NOMO-1 treated with DMSO at 0.1 percent for 48 hours (cell line): ENCODE data around the gene SMAD3.

Experiments
- DNase-seq: peaks from one replicate; lab custom pipeline; 2025; ENCODE audit not compliant: unreplicated experiment; lab: John Stamatoyannopoulos, UW

Gene SMAD3

DNA sequence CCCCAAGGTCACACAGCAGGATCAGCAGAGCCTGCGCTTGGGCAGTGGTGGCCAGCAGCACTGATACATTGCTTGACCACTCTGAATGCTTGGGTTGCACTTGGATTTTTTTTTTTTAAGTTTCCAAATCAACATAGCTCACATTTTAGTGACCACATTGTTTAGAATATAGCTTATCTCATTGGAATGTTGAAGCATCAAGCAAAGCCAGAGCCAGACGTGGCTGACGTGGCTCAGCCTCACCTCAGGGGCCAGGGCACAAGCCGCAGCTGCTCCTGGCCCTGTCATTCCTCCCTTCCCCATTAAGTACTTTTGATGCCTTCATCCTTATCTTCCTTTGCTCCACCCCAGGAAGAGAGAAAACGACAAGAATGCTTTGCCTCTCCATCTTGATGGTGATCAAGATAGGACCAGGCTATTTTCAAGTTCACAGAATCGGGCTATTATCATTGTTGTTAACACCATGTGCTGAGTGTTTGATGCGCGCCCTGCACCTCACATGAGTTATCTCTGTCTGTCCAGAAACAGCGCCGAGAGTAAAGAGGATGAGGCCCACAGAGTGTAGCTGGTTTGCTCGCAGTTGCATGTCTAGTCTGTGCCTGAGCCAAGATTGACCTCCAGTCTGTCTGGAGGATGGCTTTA, 113.3 kb downstream of the SMAD3 start:
- no peak for DNase-seq

DNA sequence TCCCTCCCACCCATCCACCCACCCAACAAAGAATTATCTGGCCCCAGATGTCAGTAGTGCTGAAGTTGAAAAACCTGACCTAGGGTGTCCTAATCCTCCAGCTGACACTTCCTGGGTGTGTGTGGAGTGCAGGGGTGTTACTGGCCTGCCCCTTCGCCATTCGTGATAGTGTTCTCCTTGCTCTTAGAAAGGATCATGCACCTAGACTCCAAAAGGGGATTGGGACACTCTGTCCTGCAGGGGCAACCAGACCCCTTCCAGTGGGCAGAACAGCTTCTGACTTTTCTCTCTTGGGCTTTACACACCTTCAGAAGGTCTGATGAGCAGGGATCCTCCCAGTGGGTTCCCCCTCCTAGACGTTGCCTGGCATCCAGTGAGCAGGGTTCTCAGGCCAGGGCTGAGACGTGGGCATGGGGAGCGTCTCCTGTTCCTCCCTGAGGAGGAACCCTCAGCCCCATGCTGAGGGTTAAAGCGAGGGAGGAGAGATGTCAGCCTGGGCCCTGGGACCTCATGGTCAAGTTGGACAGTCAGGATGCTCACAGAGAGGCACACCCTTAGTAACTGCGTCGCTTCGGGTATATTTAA, 114.1 kb downstream of the SMAD3 start:
- DNase-seq = no peak

DNA sequence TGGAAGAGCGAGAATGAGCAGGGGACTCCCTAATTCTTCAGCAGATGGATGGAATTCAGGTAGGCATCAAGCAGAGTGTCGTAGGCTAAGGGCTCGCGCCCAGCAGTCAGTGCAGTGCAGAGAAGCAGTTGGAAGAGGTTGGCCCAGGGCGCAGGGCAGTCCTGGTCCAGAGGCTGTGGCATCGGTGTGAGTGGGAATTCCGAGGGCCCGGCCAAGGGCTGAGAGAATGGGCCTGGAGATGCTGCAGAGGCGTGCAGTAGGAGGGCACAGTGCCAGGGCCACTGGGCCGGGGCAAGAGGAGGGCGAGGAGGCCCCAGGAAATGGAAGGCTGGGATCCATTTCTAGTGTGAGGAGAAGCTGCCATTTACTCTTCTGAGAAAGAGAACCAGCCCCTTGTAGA, 114.6 kb downstream of the SMAD3 start:
- DNase-seq = no peak

DNA sequence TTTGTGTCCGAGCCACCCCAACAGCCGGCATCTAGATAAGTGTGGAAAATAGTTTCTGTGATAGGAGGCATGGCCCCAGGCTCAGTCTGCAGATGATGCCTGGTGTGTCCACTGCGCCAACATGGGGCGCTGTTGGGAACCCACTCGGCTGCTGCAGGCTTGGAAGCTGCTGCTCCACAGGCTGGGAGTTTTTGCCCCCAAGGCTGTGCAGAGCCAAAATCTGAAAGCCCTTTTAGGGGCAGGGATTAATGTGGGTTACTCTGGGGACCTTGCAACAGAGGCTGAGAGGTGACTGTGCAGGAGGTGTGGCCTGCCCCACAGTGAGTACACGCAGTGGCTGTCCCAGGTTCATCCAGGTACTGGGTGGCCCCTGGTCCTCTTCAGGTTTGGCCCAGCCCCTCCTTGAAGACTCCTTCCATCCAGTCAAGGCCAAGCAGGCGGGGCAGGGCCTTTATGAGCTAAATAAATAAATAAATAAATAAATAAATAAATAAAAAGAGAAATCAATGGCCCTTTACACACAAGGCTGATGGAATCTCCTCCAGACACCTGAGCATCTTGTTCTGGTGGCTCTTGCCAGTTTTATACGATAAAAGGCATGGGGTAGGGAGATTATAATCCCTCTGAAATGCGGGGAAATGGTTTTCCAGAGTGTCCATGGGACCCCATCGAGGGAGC, 115.3 kb downstream of the SMAD3 start:
- DNase-seq = no peak

DNA sequence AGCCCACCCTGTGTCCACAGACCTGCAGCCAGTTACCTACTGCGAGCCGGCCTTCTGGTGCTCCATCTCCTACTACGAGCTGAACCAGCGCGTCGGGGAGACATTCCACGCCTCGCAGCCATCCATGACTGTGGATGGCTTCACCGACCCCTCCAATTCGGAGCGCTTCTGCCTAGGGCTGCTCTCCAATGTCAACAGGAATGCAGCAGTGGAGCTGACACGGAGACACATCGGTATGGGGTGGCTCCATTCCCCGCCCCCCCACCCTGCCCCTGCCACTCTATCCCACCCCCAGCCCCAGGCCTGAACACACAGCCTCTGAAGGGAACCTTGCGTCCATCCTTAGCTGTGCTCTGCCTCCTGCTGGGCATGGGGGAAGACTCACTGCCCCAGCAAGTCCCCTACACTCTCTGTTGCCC, 115.8 kb downstream of the SMAD3 start:
- DNase-seq = no peak

DNA sequence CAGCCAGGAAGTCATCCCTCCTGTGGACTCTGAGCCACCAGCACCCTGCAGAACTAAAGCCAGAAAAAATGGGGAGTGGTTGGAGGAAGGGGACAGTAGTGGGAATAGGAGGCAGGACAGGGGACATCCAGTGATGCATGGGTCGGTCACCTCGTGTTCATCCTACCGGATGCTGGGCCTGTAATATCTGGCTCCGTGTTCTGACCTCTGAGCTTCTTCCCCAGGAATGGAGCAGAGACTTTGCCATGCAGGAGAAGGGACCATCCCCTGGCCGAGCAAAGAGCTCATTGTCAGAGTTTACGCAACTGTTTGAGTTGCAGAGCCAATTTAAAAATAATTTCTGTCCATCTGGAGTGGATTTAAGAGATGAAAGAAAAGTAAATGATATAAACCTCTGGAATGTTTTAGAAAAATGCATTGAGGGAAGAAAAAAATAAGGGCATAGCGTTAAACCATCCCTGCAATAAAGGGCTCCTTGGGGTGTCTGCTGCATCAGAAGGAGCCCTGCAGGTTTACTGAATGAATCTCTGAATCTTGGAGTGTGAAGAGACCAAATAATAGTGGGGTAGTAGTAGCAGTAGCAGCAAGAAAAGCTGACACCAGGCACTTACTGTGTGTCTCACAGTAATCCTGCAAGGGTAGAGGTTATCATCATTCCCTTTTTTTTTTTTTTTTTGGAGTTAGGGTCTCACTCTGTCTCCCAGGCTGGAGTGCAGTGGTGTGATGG, 118.2 kb downstream of the SMAD3 start:
- DNase-seq = no peak

DNA sequence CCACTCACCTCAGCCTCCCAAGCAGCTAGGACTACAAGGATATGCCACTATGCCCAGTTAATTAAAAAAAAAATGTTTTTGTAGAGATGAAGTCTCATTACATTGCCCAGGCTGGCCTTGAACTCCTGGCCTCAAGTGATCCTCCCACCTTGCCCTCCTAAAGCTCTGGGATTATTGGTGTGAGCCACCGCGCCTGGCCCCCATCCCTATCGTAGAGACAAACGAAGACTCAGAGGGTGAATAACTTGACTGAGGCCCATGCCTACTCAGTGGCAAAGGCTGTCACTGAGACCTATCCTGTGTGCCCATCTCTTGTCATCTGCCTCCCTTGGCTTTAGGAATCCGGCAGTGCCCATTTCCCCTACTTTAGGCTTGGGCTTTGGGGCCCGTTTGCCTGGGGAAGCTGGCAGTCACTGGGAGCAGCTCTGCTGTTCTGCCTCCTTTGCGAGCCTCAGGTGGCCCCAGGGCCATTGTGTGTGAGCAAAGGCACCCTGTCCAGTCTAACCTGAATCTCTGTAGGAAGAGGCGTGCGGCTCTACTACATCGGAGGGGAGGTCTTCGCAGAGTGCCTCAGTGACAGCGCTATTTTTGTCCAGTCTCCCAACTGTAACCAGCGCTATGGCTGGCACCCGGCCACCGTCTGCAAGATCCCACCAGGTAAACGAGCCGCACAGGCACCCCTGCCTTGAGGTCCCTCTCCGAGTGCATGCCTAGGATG, 119.0 kb downstream of the SMAD3 start:
- no peak for DNase-seq

DNA sequence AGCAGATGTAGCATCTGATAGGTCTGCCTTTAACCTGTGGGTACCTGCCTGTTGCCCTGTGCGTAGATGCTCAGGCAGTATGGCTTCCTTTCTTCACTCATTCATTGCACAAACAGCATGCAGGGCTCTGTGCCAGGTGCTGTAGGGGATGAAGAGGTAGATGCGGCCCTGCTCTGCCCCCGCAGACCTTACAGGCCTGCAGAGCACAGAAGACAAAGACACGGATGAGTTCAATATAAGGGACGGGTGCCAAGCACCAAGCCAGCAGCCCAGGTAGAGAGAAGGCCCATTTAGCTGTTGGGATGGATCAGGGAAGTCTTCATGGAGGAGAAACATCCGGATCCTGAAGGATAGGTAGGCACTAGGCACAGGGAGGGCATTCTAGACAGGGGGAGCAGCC, 119.6 kb downstream of the SMAD3 start:
- DNase-seq = no peak

DNA sequence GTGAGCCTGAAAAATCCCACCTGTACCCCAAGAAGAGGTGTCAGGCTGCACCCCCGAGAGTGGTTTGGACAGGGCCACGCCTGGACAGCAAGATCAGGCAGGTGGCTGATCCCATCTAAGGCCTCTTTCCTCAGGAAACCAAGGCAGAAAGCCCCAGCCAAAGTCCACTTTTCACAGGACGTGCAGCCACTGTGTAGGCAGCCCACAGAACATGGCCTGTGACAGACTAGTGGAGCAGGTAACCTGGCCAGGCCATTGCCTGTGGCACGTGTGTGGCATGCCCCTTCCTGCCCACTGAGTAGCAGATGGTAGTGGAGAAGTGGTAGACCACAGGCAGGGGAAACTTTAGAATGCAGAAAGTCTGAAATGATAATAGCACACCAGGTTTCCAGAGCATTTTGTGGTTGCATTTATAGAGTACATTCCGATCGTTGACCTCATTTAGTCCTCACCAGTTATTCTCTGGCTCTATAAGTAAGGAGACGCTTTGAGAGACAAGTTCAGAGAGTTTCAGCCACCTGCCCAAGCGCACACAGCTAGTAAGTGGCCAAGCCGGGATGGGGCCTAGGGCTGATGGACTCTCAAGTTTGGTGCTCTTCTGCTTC, 120.3 kb downstream of the SMAD3 start:
- DNase-seq = no peak

DNA sequence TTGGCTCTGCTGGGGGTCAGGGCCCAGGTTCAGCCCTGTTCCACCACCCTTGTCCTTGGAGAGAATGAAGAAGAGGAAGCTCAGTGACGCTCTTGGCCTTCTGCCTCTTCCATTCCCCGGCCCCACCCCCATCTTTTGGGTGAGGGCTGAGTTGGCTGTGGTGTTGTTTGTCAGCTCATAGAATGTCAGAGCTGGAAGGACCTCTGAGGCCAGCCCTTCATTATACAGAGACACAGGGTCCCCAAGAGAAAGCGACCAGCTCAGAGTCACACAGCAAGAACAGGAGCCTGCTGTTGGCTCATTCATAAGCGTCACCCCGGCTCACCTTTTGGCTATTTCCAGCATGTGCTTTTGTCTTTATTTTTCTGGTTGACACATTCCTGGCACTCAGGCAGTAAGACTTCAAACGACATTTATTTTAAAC, 120.8 kb downstream of the SMAD3 start:
- no peak for DNase-seq

DNA sequence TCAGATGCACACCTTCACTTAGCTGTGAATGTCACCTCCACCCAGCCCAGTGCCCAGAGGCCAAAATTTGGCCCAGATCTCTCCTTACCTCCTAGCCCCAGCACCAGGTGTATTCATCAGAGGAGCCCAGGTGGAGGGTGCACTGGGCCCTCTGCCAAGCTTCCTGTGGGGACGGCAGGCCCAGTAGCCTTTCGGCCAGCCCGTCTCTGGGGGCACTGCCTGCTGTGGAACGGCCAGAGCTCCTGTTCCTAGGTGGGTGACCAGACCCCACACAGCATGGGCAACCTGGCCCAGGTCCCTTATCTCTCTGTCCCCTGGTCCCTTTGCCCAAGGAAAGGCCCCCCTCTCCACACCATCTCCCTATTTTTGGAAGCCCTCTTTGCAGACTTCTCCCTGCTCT, 121.3 kb downstream of the SMAD3 start:
- DNase-seq = no peak

DNA sequence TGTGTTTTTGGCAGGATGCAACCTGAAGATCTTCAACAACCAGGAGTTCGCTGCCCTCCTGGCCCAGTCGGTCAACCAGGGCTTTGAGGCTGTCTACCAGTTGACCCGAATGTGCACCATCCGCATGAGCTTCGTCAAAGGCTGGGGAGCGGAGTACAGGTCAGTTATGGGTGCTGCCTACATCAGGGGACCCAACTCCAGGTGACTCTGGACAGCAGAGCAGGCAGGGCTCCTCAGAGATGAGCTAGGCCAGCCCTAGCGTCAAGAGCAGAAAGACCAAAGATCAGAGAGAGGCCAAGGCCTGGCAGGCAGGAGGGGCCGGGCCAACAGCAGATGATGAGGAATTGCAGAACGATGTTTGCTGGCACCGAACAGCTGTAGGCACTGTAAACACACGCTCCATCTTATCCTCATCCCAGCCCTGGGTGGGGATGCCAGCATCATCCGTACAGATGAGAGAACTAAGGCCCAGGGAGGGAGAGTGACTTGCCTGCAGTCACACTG, 122.0 kb downstream of the SMAD3 start:
- no peak for DNase-seq

DNA sequence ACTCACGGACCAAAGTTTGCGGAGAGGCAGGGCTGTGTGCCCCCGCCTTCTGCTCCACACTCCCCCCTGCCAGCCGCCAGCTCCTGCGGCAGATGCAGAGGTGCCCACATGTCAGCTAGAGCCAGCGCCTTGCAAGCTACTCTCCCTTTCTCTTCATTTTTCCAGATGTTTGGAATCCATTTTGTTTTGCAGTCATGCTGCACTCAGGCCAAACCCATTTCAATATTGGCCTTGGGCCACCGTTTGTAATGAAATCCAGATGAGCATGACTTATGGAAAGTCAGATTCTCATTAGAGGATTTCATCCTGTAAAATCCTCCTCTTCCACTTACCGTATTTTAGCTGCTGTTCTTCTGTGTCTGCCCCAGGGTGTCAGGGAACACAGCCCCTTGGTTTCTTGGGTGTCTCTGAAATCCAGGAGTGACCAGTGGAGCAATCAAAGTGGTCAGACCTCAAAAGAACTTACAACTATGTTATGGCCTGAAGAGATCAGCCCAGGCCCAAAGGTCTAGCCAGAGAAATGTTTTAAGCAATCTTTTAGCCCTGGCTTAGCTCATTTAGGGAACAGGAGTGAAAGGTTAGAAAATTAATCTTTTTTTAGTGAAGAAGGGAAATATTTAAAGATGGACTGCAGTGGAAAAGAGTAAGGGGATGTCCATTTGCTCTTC, 123.3 kb downstream of the SMAD3 start:
- DNase-seq = no peak

DNA sequence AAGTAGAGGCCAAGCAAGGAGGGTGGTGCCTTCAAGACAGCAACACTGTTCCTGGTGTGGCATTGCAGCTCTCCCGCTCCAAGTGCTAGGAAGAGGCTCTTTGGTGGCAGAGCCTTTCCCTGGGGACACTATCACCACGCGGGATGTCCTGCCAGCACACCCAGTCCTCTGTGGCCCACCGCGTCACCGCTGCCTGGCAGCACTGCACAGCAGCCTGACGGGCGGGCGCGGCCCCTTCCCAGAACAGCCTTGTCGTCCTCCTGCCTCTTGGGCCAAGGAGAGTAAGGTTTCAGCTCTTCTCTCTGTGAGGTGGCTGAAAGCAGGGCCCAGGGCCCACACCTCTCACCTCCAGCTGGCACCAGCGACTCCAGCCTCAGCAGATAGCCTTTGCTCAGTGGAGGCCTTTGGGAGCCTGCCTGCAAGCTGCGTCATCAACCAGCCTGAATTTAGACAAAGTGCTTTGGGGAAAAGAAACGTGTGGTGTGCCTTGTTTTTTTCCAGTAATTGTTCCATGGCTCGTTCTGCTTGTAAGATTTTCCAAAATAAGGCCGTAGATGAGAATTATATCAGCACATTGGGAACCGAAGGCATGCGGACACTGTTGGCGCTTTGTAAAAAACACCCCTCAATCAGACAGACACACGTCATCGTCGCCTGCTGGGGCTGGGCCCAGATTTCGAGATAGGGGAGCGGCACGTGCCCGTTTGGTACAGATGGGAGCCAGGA, 124.1 kb downstream of the SMAD3 start:
- DNase-seq = no peak

DNA sequence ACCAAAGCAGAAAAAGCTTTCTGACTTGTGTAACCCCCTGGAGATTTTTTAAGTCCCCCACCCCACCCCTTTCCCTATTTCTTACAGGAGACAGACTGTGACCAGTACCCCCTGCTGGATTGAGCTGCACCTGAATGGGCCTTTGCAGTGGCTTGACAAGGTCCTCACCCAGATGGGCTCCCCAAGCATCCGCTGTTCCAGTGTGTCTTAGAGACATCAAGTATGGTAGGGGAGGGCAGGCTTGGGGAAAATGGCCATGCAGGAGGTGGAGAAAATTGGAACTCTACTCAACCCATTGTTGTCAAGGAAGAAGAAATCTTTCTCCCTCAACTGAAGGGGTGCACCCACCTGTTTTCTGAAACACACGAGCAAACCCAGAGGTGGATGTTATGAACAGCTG, 124.9 kb downstream of the SMAD3 start:
- DNase-seq = no peak

DNA sequence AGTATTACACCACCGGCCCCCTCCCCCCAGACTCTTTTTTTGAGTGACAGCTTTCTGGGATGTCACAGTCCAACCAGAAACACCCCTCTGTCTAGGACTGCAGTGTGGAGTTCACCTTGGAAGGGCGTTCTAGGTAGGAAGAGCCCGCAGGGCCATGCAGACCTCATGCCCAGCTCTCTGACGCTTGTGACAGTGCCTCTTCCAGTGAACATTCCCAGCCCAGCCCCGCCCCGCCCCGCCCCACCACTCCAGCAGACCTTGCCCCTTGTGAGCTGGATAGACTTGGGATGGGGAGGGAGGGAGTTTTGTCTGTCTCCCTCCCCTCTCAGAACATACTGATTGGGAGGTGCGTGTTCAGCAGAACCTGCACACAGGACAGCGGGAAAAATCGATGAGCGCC, 125.4 kb downstream of the SMAD3 start:
- no peak for DNase-seq

DNA sequence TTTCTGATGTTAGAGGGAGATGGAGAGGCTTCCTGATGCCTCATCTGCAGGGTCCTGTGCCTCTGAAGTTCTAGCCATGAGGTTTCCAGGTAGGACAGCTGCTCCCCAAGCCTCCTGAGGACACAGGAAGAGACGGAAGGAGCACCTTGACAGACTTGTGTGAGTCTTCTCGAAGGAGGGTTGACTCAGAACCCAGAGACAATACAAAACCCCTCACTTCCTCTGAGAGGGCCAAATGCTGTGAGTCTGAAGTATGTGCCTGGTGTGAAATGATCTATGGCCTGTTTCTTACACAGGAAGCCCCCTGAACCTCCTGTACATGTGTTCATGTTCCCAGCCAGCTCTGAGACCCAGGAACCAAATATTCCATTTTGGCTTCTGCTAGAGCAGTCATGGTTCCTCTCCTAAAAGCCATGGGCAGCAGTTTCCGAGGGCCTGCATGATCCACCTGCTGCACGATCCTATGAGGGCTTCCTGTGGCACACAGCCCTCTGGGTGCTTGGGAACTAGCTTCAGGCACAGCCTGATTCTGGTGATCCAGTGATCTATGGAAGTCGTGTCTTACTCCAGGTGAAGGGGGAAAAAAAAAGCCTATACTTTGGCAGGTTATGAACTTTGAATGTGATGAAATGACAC, 126.9 kb downstream of the SMAD3 start:
- DNase-seq = no peak

DNA sequence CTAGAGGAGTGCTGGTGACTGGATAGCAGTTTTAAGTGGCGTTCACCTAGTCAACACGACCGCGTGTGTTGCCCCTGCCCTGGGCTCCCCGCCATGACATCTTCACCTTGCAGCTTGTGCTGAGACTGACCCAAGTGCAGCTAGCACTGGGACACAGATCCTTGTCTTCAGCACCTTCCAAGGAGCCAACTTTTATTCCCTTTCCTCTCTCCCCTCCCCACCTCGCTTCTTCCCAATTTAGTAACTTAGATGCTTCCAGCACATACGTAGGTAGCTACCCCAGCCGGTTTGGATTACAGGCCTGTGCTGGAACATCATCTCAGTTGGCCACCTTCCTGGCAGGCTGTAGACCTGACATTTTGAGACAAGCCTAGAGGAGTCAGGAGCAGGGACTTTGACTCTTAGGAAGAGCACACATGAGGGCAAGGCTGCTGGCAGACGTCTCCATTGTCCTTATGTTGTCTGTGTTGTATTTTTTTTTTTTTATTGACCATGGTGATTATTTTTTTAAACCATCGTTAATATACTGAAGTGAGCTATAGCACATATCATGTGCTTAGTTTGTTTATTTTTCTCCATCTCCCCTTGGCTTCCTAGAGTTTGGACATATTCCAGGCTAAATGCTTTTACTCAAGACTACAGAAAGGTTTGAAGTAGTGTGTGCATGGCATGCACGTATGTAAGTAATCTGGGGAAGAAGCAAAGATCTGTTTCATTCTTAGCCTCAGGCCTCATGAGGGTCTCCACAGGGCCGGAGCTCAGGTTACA, 128.0 kb downstream of the SMAD3 start:
- DNase-seq = no peak
